Subcutaneous preadipocyte (primary cell): ENCODE measurements around the gene PRR13. TPM values are rescaled to one million over a fixed set of nuclear protein-coding genes. Genes with fewer than 3 reads are reported as not detected.

ENCODE experiments used
- total RNA-seq: library from RNA; depleted of rRNA; stranded (reverse); fragments of >200 nt; gene quantifications from 2 replicates; pipeline ENCODE4 v1.2.3, GENCODE V29; 2012

The PRR13 gene, protein sequence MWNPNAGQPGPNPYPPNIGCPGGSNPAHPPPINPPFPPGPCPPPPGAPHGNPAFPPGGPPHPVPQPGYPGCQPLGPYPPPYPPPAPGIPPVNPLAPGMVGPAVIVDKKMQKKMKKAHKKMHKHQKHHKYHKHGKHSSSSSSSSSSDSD
- 61.2 and 61.4 TPM in 2 replicates for total RNA-seq

DNA sequence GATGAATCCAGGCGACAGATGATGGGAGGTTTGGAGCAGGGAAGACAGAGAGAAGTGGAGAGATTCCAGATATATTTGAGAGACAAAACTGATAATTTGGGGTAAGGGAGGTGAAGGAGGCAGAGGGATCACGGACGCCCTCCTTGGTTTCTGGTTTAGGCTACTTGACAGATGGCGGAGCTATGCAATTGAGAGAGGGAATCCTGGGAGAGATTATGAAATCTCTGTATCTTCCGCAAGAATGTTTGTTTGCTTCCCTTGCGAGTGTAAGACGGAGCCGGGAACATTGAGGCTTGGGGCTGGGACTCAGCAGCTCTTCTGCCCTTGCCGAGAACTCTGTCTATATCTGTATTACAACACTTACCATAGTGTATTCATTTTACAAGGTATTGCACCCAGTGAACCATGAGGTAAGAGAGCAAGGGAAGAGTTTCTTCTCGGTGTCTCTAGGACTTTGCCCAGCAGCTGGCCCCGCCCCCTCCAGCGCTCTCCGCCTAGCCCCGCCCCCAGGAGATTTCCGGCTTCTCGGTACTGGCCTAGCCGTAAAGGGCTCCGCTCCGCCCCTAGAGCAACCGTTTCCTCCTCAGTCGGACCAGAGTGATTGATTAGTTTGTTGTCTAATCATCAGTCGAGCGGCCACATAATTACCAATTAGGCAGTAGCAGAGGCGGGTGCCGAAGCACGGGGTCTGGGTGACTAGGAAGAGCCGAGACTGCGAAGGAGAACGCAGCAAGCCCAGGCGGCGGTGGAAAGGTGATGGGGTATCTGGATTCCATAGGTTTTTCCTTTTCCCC is at the start of gene PRR13:
PRR13 (plus strand) TSS at position 695 of the 794 bp plus-strand sequence. CDS start 981 bp downstream, outside the sequence.

DNA sequence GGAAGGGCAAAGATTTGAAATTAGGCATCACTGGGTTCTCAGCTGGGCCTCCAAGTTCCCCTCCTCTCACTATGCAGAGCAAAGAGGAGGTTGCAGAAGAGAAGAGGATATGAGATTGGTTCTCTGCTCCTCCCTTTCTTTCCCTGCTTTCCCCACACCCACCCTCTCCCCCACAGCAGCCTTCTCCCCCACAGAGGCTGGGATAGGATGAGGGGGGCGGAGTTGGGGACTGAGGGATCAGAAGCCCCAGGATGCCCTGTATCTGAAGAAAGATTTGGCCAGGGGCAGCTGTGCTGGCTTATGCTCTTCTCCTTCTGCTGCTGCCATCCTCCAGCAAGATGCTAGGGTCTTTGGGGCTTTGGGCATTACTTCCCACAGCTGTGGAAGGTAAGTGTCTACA is 17.9 kb upstream of the PRR13 start, which contains the start of gene AMHR2:
AMHR2 (plus strand) TSS at position 259 of the 400 bp plus-strand sequence; CDS start at position 339, 80 bp downstream.

DNA sequence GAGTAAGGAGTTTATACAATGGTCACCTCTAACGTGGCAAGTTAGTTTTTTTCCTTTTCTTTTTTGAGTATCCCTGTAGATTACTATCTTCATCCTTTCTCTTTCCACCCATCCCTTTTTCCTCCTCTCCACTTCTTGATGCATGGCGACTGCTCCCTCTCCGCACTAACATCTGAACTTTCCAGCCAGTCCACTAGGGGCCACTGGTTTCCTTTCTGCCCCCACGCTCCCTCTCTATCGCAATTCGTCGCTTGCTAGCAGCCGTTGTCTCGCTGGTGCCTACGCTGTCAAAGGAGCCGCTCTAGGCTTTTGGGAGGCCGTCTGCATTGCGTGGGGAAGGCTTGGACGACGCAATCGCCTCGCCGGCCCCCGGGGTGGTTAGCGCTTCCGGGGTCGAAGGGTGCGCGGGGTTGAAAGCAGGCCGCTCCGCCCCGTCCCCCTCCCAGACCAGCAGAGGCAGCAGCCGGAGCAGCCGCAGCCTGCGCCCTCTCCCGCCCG is 10.2 kb downstream of the PRR13 start, which contains the start of gene PCBP2:
PCBP2 (plus strand) TSS at position 442 of the 498 bp plus-strand sequence. CDS start 2,699 bp downstream, outside the sequence.

Other genes with a start within 250 kb of the PRR13 start
- gene ITGB7, start 234.5 kb upstream of the PRR13 start, total RNA-seq = 0.78 and 1.1 TPM in 2 replicates
- gene RARG, start 209.5 kb upstream of the PRR13 start, total RNA-seq = 26.8 and 29.7 TPM in 2 replicates
- gene ESPL1, start 173.4 kb upstream of the PRR13 start, total RNA-seq = 6.2 and 14.1 TPM in 2 replicates
- gene PFDN5, start 146.2 kb upstream of the PRR13 start, total RNA-seq = 175 and 338 TPM in 2 replicates
- gene MYG1, start 142.0 kb upstream of the PRR13 start, total RNA-seq = 44.8 and 56.7 TPM in 2 replicates
- 44.5 and 62.0 TPM in 2 replicates for gene AAAS, start 120.1 kb upstream of the PRR13 start, total RNA-seq
- not detected in 2 replicates for gene SP7, start 105.4 kb upstream of the PRR13 start, total RNA-seq
- 33.4 and 51.8 TPM in 2 replicates for gene SP1, start 61.6 kb upstream of the PRR13 start, total RNA-seq
- gene AMHR2, start 17.9 kb upstream of the PRR13 start, total RNA-seq = not detected in 2 replicates
- 259 and 261 TPM in 2 replicates for gene PCBP2, start 10.4 kb downstream of the PRR13 start, total RNA-seq
- gene MAP3K12, start 57.7 kb downstream of the PRR13 start, total RNA-seq = 35.4 and 36.0 TPM in 2 replicates
- gene TARBP2, start 59.5 kb downstream of the PRR13 start, total RNA-seq = 51.1 and 53.4 TPM in 2 replicates
- gene NPFF, start 65.8 kb downstream of the PRR13 start, total RNA-seq = not detected in 2 replicates
- 9.2 and 11.0 TPM in 2 replicates for gene ATF7, start 184.6 kb downstream of the PRR13 start, total RNA-seq
- 93.6 and 118 TPM in 2 replicates for gene ATP5MC2, start 234.3 kb downstream of the PRR13 start, total RNA-seq